HL-60 (cell line): ENCODE data around the gene ATP5MK.

ENCODE experiments used
- DNase-seq, 2 experiments: peaks; one replicate each; pipeline ENCODE4 v3.0.0-alpha.2; 2010 to 2020; ENCODE audit warnings: low read depth in 1 of 2, low spot score in 1 of 2
- H3K27ac ChIP-seq: fragments of 250-450 bp; sonication (Bioruptor Pico); replicated peaks from 2 replicates; pipeline ENCODE4 v1.5.1; 2020; ENCODE audit warnings: mild to moderate bottlenecking, moderate library complexity
- H3K27me3 ChIP-seq: fragments of 250-450 bp; sonication (Bioruptor Pico); 2 replicates; pipeline ENCODE4 v1.5.1; 2021; ENCODE audit warnings: mild to moderate bottlenecking, moderate library complexity; ENCODE audit not compliant: insufficient read depth, poor library complexity, severe bottlenecking
- H3K4me3 ChIP-seq: replicated peaks from 2 replicates; pipeline ENCODE4 v1.5.1; 2011; ENCODE audit warnings: mild to moderate bottlenecking, control low read depth, low read length; ENCODE audit not compliant: insufficient read depth
- GABPA ChIP-seq: IDR thresholded peaks from 2 replicates; pipeline ENCODE4 v1.6.1; 2012; ENCODE audit warnings: low read depth
- POLR2AphosphoS5 ChIP-seq: IDR thresholded peaks from 2 replicates; pipeline ENCODE4 v1.6.1; 2012; ENCODE audit warnings: low read depth
- REST ChIP-seq: IDR thresholded peaks from 2 replicates; pipeline ENCODE4 v1.6.1; 2012; ENCODE audit warnings: low read depth; ENCODE audit not compliant: insufficient replicate concordance
- SPI1 ChIP-seq: IDR thresholded peaks from 2 replicates; pipeline ENCODE4 v1.6.1; 2012; ENCODE audit warnings: low read depth, mild to moderate bottlenecking, borderline replicate concordance
- TF ChIP-seq, protein P1 (sequence below): IDR thresholded peaks from one replicate; pipeline ENCODE4 v1.5.1; 2011; ENCODE audit warnings: low read length, control low read depth, inconsistent platforms; ENCODE audit not compliant: insufficient read depth

ATP5MK gene

GRCh38 chr10:103440416-103440815 is 44.1 kb upstream of the ATP5MK start:
- H3K27ac ChIP-seq = no peak overlapping the region
- H3K4me3 ChIP-seq = no peak overlapping the region
- DNase-seq = no peak
- H3K27me3 ChIP-seq = no peaks in the 10 kb centered on the region
- TF ChIP-seq, protein P1, sequence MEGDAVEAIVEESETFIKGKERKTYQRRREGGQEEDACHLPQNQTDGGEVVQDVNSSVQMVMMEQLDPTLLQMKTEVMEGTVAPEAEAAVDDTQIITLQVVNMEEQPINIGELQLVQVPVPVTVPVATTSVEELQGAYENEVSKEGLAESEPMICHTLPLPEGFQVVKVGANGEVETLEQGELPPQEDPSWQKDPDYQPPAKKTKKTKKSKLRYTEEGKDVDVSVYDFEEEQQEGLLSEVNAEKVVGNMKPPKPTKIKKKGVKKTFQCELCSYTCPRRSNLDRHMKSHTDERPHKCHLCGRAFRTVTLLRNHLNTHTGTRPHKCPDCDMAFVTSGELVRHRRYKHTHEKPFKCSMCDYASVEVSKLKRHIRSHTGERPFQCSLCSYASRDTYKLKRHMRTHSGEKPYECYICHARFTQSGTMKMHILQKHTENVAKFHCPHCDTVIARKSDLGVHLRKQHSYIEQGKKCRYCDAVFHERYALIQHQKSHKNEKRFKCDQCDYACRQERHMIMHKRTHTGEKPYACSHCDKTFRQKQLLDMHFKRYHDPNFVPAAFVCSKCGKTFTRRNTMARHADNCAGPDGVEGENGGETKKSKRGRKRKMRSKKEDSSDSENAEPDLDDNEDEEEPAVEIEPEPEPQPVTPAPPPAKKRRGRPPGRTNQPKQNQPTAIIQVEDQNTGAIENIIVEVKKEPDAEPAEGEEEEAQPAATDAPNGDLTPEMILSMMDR = no peak
- no peak for TF ChIP-seq SPI1

GRCh38 chr10:103439776-103440175 is 43.5 kb upstream of the ATP5MK start:
- H3K27ac ChIP-seq = no peak overlapping the region
- TF ChIP-seq REST (no peak), SPI1 (no peak), POLR2AphosphoS5 (no peak), GABPA (no peak)
- TF ChIP-seq, protein P1 = no peak
- H3K4me3 ChIP-seq = no peak overlapping the region
- H3K27me3 ChIP-seq = no peaks in the 10 kb centered on the region
- DNase-seq = no peak

DNA sequence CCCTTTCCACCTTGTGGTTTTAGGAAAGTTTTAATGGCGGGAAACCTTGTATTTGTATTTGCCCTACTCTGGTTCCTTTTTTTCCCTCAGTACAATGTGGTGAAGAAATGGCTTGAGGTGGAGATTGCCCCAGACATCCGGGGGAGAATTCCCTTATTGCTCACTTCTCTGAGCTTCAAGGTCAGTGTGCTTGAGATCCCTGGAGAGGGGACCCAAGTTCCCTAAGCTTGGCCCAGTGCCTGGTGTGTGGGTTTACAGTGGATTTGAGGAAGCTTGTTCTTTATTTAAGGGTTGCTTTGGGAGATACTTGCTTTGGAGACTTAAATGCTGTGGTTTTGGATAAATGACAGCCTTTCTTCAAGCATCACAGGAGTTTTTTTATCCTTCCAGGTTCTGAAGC is 37.6 kb upstream of the ATP5MK start:
- 0 out of 2 replicates have a peak overlapping the region, but pooled peaks have one; percentile 12 for H3K27ac ChIP-seq
- TF ChIP-seq POLR2AphosphoS5 (0 out of 2 replicates have a peak, but pooled peaks have one; percentile 20), GABPA (no peak), SPI1 (0 out of 2 replicates have a peak, but pooled peaks have one; percentile 8)
- TF ChIP-seq, protein P1 = no peak
- no peaks in the 10 kb centered on the region for H3K27me3 ChIP-seq
- no peak overlapping the region for H3K4me3 ChIP-seq
- peak in 1 of 2 experiments; percentile 80 for DNase-seq

GRCh38 chr10:103431902-103432301 is 35.6 kb upstream of the ATP5MK start:
- Histone ChIP-seq H3K4me3 (no peak overlapping the region), H3K27me3 (no peaks in the 10 kb centered on the region), H3K27ac (no peak overlapping the region)
- no peak for DNase-seq
- TF ChIP-seq, protein P1 = no peak
- no peak for TF ChIP-seq POLR2AphosphoS5
- TF ChIP-seq SPI1 = no peak
- TF ChIP-seq REST = no peak
- TF ChIP-seq GABPA = no peak
